Stimulated activated CD4-positive, alpha-beta T cell treated with anti-CD3 and anti-CD28 coated beads, Interleukin-2, amount 100 ng/mL, for 4 hours (primary cell): Measurements from ENCODE around the gene DMD.

Source experiments
- DNase-seq: peaks from one replicate; pipeline ENCODE4 v3.0.0-alpha.2; 2020; ENCODE audit warnings: low read depth

DMD gene

DNA sequence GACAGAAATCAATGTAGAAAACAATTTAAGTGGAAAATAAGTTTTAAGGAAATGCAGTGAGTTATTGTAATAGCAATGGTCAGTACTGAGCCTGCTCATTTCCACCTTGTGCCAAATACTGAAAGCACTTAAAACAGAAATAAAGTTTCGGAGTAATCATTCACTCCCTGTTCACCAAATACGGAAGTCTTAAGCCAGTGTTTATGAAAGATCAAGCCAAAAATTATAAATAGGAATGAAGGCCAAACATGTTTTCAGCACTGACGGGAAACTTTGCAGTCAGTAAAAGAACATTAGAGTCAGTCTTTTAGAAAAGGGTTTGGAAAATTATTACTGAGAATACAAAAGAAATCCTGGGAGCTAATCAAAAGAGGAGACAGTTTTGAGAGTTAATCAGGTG lies 178.6 kb downstream of the DMD start:
- DNase-seq: no peak

DNA sequence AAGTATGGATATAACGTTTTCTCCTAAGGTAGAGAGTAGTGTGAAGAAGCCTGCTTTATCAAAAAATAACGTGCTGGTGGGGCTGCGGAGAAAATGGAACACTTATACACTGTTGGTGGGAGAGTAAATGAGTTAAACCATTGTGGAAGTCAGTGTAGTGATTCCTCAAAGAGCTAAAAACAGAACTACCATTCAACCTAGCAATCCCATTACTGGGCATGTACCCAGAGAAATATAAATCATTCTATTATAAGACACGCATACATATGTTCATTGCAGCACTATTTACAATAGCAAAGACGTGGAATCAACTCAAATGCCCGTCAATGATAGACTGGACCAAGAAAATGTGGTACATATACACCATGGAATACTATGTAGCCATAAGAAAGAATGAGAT lies 196.4 kb downstream of the DMD start:
- no peak for DNase-seq

DNA sequence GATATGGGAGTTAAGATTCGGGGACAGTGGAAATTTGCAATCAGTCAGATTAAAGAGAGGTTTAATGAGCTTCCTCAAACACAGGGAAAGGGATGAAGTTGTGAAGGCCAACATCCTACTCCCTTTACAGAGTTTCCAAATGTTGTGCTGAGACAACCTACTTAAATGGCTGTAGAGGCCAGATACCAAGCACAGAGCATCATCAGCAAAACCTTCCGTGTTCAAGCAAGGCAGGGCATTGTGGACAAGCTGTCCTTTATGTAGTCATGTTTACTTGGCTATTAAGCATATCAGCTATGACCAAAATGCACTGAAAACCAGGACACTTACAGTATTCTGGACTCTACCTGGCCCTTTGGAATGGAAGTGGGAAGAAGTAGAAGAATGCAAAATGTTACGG lies 197.3 kb downstream of the DMD start:
- DNase-seq: no peak

DNA sequence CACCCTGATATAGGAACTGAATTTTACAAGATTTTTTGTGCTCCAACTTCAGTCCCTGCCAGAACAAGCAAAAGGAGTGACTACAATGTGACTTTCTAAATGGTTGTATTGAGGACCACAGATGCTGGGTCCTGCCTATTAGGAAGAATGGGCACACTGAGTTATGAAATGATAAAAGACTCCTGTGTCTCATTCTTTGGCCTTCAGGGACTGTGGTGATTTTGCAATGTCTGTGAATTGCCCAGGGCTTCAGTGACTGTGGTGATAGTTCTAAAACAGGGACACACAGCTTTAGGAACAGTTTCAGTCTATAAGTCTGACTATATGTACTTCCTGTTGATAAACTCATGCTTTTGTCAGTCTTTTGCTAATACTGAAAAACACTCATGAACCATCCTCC lies 210.2 kb downstream of the DMD start:
- no peak for DNase-seq

DNA sequence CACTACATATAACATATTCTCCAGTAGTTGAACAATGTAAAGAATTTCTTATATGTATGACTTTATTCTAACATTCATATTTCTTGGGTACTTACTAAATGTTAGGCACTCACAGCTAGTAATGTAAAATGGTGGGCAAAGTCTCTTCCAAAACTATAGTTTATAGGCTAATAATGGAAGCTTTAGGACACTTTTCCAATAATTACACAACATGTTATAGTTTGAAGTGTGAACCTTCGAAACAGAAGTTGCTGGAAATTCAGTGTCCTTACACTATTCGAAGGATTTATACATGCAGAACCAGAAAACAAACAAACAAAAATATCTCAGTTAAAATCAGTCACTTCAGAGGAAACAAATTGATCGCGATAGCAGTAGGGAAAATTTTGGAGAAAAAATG lies 212.6 kb downstream of the DMD start:
- DNase-seq: no peak

DNA sequence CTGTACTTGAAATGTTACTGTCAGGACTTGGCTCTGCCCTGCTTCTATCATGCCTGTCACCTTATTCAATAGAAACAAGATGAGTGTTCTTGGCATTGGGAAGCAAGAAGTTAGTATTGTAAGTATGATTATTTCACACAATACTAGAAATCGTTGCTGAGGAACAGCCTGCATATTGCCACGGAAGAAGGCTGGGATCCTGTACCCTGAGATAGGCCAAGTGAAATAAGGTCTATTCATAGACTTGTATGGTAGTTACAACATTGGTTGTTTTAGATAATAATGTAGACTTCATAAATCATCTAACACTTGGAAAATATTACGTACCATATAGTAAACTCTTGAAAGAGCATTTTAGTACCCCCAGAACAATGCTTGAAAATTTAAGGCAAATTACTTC lies 215.9 kb downstream of the DMD start:
- DNase-seq: no peak

DNA sequence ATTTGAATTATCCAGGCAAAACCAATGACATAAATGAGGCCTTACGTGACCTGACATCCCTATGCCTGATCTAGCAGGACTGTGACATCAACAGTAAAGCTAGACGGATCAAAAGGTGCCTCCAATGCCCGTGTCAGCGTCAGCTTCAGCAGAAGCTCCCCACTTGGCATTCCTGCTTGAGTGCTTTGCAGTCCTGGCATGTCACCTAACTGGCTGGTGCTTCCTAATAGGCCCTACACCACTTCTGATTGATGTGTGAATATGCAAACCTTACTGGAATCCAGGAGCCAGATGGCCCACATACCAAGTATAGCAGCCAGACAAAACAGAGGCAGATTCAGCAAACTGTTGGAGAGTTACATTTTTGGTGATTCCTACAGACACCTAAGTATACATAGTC lies 224.2 kb downstream of the DMD start:
- no peak for DNase-seq

DNA sequence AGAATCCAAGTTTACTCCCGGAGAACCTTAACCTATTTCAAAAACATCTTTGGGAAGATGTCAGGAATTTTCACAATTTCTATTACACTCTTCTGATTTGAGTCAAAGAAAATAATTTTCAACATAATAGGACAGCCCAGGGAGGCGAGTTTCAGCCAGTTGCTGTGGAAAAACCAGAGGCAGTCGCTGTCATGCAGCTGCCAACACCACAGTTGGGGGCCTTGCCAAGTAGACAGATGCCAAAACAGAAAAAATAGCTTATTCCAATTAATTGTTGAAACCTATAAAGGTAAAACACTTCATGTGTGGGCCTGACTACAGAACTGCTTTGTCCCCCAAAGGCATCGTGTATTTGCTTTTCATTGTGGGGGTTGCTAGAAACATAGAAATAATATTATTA lies 225.8 kb downstream of the DMD start:
- no peak for DNase-seq

DNA sequence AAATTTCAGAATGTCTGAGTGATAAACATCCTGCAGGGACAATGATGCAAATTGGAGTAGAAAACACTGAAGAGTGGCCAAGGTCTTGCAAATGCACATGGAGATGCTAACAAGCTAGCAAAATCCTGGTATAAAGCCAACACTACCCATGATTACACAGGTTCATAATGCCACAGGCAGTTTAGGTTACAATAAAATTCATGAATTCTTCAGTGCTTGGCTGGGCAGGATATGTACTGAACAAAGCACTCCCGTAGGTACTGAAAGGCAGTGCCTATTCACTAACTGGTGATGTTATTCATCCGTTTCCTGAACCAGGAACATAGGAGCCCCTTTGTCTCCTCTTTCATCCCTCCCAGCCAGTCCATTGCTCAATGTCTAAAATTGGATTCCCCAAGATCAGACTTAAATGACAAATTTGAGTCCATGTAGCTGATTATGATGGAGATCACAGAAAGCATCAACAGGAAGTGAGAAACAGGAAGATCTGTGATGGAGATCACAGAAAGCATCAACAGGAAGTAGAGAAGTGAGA lies 244.5 kb downstream of the DMD start:
- no peak for DNase-seq

DNA sequence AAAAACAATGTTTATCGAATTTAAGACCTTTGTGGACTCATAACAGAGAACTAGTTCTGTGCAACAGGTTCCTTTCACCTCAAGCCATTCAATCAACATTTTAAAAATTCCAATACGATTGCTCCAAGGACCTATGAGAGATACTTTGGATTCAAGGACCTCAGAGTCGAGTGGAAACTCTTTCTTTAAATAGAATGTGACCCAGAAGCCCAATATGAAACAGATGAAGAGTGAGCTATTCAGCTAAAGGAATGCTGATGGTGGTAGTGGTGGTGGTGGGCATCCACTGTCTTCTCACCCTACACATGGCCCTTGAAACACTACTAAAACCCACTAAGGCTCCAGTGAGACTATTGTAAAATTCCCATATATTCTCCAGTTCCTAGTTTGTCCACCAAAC lies 257.2 kb downstream of the DMD start:
- DNase-seq: no peak

DNA sequence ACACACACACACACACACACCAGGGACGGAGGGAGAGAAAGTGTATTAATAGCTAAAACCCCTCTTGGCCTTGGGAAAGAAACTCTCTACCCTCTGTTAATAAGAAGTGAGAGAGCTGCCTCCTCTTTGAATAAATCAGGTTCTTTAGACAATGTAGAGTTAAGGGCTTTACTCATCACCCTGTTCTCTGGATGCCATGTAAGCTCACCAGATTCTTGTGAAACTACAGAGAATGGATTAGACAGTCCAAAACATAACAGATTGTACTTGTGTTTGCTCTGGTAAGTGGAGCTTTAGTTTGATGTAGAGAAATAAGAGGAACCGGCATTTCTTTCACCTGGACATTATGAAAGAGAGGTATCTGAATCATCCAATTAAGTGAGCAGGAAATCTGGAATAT lies 263.2 kb downstream of the DMD start:
- no peak for DNase-seq

DNA sequence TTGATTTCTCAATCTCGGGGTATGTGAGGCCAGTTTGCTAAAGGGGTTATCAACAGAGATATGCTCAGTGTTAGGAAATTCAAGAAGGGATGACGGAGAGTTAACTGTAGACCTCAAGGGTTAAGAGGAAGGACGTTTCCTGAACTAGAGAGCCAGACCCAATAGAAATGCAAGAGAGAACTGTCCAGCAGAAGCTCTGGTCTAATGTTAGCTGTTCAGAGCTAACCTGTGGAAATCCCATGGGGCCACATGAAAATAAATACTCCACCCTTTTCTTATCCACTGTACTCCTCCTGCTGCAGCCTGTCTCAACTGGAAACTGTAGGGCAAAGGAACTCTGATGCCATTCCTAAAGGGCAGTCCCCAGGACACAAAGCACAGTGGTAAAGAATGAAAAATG lies 274.3 kb downstream of the DMD start:
- no peak for DNase-seq

DNA sequence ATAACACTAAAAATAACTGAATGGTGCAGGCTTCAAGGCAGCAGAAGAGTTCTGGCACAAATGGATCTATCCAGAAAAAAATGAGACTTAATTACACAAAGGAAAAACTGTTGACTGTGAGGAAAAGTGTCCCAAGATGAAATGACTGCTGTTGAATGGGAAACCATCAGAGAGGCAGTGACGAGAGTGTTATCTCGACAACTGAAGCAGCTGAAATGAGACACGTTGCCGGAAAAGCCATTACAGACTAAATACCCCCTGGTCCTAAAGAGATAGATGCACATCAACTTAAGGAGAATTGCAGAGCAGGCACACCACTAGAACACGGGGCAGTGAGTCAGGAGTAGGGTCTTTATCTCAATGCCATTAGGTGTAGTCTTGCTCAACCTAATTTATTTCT lies 277.8 kb downstream of the DMD start:
- no peak for DNase-seq

DNA sequence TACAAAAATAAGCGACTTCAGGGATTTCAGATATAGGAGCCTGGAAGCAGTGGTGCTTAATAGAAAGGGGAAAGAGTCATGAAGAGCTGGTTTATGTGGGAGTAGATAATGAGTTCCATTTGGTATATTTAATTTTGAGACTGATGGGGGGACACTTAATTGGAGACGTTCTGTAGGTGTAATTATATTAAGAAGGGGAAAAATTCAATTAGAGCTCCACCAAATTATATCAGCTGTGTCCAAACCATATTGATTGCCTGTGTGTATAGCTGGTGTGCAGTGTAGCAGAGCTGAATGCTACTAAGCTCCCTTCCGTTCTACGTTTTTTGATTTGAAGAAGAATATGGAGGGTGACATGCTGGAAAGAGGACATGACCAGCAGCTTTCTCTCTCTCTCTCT lies 282.3 kb downstream of the DMD start:
- DNase-seq: no peak

DNA sequence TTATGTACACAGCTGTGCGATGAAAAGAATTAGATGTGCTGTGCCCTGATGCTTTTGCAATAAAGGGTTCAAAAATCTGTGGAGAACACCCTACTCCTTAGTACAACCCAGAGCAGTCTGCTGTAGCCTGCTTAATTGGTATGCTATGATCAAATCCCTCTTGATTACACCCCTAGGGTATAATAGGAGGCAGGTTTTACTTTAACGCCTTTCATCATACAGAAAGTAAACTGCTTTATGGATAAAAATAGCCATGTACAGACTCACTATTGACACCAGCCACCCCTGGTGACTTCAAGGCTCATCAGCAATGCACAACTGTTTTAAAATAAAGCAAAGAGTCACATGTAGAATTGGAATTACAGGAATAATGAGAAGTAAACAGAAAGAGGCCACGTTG lies 315.3 kb downstream of the DMD start:
- no peak for DNase-seq

DNA sequence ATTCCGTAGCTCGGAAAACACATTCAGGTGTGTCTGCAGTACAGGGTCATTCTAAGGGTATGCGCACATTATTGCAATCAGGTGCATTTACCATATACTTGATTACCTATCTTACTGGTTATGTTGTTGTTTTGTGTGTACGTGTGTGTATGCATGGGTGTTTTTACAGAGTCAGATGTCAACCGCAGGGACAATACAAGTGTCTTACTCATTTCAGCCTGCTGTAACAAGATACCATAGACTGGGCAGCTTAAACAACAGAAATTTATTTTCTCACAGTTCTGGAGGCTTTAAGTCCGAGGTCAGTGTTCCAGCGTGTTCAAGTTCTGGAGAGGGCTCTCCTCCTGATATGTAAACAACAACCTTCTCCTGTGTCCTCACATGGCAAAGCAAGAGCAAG lies 316.7 kb downstream of the DMD start:
- DNase-seq: no peak

DNA sequence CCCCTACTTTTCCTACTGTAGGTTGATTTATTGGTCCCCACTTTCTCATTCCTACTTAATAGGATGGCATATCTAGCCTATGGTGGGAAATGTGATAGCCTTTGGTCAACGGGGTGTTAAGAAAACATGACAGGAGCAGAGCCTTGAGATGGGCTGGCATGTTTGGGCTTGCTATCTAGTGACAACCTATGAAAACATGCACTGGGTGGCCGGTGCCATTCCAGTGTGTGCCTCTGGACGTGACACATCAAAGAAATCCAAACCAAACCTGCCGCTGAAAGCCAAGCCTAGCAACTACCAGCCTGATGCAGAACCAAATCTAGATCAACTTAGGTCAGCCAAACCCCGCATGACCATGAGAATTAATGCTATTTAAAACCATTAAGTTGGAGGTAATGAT lies 317.6 kb downstream of the DMD start:
- no peak for DNase-seq

DNA sequence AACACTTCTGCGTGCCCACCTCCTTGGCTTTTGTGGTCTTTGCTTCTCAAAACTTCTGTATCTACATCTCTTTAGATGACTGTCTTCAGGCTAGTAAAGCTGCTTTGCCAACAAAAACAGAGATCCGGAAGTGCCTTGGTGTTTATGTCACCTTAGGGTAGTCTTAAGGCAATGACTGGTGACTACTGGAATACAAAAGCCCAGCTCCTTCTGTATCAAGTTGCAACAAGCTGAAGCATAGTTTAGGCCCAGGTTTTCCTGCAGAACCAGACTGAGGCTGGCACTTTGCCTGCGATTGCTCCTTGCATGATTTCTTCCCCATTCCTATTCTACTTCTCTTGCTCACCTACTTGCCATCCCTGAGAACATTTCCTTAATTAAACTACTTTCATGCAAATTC lies 333.8 kb downstream of the DMD start:
- no peak for DNase-seq

DNA sequence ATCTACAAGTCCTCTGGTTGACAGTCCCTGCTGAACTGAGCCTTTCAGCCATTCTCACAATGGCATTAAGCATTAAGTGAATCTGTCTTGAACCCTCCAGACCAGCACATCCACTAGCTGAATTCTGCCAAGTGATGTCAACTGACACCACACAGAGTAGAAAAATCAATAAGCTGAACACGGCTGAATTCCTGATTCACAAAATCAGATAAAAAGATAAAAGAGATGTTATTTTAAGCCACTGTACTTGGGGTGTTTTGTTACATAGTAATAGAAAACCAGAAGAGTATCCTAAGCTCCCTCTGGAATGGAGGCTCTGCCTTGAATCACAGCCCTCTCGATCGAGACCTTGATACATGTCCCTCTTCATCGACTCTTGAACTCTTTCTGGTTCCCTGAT lies 336.5 kb downstream of the DMD start:
- DNase-seq: no peak

DNA sequence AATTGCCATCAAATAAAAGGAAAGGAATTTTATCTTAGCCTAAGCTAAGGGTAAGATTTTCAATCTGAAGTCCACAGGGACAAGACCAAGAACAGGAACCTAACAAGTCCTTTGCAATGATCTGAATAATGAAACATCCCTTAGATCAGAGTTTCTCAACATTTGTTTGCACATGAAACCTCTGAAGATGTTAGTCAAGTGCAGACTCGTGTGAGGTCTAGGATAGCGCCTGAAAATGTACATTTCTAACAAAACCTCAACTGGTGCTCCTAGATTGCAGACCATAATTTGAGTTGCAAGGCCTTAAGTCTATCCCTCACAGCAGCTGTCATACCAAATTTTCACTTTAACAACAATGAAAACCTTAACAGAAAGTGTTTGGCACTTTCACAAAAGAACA lies 337.6 kb downstream of the DMD start:
- no peak for DNase-seq

DNA sequence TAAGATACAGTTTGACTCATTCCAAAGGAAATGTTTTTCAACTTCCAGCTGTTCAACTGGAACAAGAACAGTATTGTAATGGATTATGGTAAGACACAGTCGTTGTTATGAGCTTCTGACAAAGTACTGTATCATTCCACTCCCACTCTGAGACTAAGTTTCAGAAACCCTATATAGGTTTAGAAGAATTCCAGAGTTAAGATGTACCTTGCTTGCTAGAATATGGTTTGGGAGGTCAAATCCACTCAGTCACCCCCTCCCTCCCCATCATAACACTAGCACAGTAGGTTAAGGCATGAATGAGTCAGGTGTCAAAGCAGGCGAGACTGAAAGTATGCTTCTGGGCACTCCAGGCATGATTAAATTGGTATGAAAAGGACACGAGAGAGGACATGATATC lies 339.7 kb downstream of the DMD start:
- DNase-seq: no peak

DNA sequence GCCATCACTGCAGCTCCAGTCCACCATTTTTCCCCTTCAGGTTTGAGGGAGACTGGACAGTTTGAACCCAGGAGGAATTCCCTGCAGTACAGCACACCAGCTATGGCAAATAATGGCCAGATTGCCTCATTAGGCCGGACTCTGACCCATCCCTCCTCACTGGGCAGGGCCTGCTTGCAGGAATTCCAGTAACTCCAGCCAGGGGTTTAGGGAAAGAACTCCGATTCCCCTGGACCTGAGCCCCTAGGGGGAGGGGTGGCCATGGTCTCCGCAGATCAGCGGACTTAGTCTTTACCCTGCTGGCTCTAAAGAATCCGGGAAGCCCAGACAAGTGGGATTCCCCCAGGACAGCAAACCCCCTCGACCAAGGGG lies 342.8 kb downstream of the DMD start:
- no peak for DNase-seq

DNA sequence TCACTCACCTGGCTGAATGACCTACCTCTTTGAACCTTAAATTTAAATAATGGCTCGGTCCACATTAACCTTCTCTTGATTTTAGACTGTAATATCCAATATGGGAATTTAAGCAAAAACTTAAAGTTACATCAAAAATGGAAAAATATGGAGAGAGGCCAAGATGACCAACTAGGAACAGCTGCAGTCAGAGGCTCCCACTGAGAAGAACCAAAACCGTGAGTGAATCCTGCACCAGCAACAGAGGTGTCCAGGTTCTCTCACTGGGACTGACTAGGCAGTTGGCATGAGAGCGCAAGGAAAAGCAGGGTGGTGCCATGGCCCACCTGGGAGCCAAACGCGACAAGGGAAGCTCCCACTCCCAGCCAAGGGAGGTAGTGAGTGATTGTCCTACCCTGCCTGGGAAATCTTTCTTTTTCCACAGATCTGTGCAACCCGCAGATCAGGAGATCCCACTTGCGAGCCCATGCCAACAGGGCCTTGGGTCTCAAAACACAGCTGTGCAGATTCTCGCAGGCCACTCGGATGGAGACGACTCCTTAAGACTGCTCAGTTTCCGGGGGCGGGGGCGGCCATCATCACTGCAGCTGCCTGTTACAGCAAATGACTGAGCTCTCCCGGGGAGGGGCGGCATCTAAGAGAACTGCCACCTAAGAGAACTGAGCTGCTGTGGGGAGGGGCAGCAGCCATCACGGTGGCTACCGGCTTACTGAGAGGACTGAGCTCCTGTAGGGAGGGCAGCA lies 343.4 kb downstream of the DMD start:
- DNase-seq: no peak

DNA sequence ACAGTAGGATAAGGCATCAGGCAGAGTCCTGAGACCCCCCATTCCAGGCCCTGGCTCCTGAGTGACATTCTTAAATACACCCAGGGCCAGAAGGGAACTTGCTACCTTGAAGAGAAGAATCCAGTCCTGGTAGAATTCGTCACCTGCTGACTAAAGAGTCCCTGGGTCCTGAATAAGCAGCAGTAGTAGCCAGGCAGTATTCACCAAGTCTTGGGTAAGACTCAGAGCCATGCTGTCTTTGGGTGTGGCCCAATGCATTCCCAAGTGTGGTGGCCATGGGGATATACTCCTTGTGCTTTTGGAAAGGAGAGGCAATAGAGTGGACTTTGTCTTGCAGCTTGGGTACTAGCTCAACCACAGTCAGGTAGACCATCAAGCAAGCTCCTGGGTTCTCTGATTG lies 359.1 kb downstream of the DMD start:
- no peak for DNase-seq

DNA sequence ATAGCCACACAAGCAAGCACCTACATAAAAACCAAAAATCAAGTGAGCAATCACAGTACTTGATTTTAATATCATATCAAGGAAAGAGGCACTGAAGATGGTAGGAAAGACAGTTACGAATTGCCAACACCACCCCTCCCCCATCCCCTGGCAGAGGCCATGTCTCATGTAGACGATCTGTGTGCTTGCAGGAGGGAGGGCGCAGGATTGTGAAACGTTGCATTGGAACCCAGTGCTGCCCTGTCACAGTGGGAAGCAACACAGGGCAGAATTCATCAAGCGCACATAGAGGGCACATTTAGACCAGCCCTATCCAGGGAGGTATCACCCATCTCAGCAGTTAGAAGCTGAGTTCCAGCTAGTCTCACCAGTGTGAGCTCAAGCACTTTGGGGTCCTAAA lies 359.8 kb downstream of the DMD start:
- no peak for DNase-seq
